Astrocyte (in vitro differentiated cells and primary cell): ENCODE results near the gene LYST. TPM values are rescaled to one million over a fixed set of nuclear protein-coding genes. Genes with fewer than 3 reads are reported as not detected.
A peak's percentile ranks its signal among the peaks of the same experiment; 100 is the strongest.

Source experiments
- DNase-seq: peaks from one replicate; pipeline ENCODE4 v3.0.0-alpha.2; 2010; ENCODE audit warnings: low read depth
- FAIRE-seq: peaks from 2 replicates; lab custom pipeline; 2011; peaks lifted over from hg19 to GRCh38; lab: Jason Lieb, UNC
- H2AFZ ChIP-seq: 2 replicates; pipeline ENCODE4 v1.6.0; 2012; ENCODE audit warnings: low read depth, low read length, inconsistent platforms
- H3K27ac ChIP-seq: 2 replicates; pipeline ENCODE4 v1.5.1; 2011; ENCODE audit warnings: low read depth, low read length, inconsistent platforms
- H3K27me3 ChIP-seq: 2 replicates; pipeline ENCODE4 v1.6.0; 2011; ENCODE audit warnings: low read length, inconsistent platforms; ENCODE audit not compliant: insufficient read depth
- H3K36me3 ChIP-seq: 2 replicates; pipeline ENCODE4 v1.5.1; 2011; ENCODE audit warnings: low read length, inconsistent platforms; ENCODE audit not compliant: insufficient read depth
- H3K4me1 ChIP-seq: 2 replicates; pipeline ENCODE4 v1.5.1; 2011; ENCODE audit warnings: low read length, inconsistent platforms; ENCODE audit not compliant: insufficient read depth
- H3K4me2 ChIP-seq: 2 replicates; pipeline ENCODE4 v1.6.0; 2012; ENCODE audit warnings: low read length, inconsistent platforms
- H3K4me3 ChIP-seq: 2 replicates; pipeline ENCODE4 v1.5.1; 2011; ENCODE audit warnings: low read depth, mild to moderate bottlenecking, low read length, inconsistent platforms; ENCODE audit not compliant: insufficient read depth
- H3K79me2 ChIP-seq: 2 replicates; pipeline ENCODE4 v1.6.0; 2012; ENCODE audit warnings: mild to moderate bottlenecking, low read length, inconsistent platforms; ENCODE audit not compliant: insufficient read depth
- H3K9ac ChIP-seq: 2 replicates; pipeline ENCODE4 v1.6.0; 2012; ENCODE audit warnings: mild to moderate bottlenecking, low read length, inconsistent platforms
- H3K9me3 ChIP-seq: 2 replicates; pipeline ENCODE4 v1.5.1; 2012; ENCODE audit warnings: low read depth, mild to moderate bottlenecking, low read length, inconsistent platforms; ENCODE audit not compliant: insufficient read depth
- H4K20me1 ChIP-seq: 2 replicates; pipeline ENCODE4 v1.6.0; 2012; ENCODE audit warnings: low read length, inconsistent platforms; ENCODE audit not compliant: insufficient read depth
- H3K27ac Mint-ChIP-seq: one replicate; pipeline ENCODE4 v1.8.0; 2021; ENCODE audit warnings: mild to moderate bottlenecking, mixed read lengths; ENCODE audit not compliant: unreplicated experiment
- H3K27me3 Mint-ChIP-seq: one replicate; pipeline ENCODE4 v1.8.0; 2021; ENCODE audit warnings: low read depth, mixed read lengths; ENCODE audit not compliant: unreplicated experiment
- H3K36me3 Mint-ChIP-seq: one replicate; pipeline ENCODE4 v1.8.0; 2021; ENCODE audit warnings: low read depth, mixed read lengths; ENCODE audit not compliant: unreplicated experiment
- H3K4me1 Mint-ChIP-seq: one replicate; pipeline ENCODE4 v1.8.0; 2021; ENCODE audit warnings: low read depth, mixed read lengths; ENCODE audit not compliant: unreplicated experiment
- H3K4me3 Mint-ChIP-seq: one replicate; pipeline ENCODE4 v1.8.0; 2021; ENCODE audit warnings: mild to moderate bottlenecking, moderate library complexity, mixed read lengths; ENCODE audit not compliant: unreplicated experiment
- H3K9me3 Mint-ChIP-seq: one replicate; pipeline ENCODE4 v1.8.0; 2021; ENCODE audit warnings: mild to moderate bottlenecking, mixed read lengths; ENCODE audit not compliant: unreplicated experiment
- EZH2 ChIP-seq: IDR thresholded peaks from 2 replicates; pipeline ENCODE4 v1.6.1; 2012; ENCODE audit warnings: mild to moderate bottlenecking, low read length, inconsistent platforms; ENCODE audit not compliant: insufficient read depth
- total RNA-seq: library from RNA; stranded (reverse); gene quantifications from 2 replicates; pipeline ENCODE4 v1.2.1, GENCODE V29; 2021
- TF ChIP-seq, protein P1 (sequence below): IDR thresholded peaks from 2 replicates; pipeline ENCODE4 v1.5.1; 2011; ENCODE audit warnings: low read depth, mild to moderate bottlenecking, inconsistent platforms, low read length, moderate library complexity; ENCODE audit not compliant: insufficient read depth

The LYST gene
- total RNA-seq, 1 donor from 2014 or later = 15.7 TPM

DNA sequence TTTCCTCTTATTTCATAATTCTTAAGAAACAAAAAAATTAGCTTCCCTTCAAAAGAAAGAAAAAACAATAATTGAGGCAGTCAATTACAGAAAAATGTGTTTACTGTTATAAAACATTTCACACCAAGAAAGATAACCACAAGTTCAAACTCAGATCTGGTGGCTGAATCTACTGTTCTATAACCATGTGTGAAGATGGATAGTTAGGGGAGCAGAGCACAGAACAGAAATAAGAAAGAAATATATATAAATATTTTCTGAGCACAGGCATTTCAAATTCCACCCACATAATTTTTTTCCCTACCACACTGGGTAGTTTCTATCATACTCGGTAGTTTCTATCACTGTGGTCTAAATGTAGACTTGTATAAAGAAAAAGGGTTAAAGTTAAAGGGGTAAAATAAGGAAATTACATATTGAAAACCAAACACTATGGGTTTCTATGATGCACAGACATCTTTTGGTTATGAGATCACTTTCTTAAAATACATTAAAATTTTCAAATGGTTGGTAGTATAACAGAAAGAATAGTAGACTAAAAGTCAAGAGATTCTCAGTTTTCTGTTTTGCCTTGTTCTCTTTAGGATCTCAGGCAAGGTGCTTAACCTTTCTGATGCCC lies 10.8 kb downstream of the LYST start:
- H3K9ac ChIP-seq = no peak overlapping the region
- peak overlapping the region; percentile 21 for H3K27ac Mint-ChIP-seq
- H3K79me2 ChIP-seq = peaks cover 17% of the 10 kb centered on the region
- FAIRE-seq = no peak
- H3K4me3 ChIP-seq = no peak overlapping the region
- H3K4me1 Mint-ChIP-seq = peaks cover 8% of the 10 kb centered on the region
- H3K4me3 Mint-ChIP-seq = no peak overlapping the region
- no peak overlapping the region for H3K4me2 ChIP-seq
- no peaks in the 10 kb centered on the region for H3K27me3 Mint-ChIP-seq
- H2AFZ ChIP-seq = no peak overlapping the region
- H3K4me1 ChIP-seq = no peaks in the 10 kb centered on the region
- peaks cover 1% of the 10 kb centered on the region for H3K36me3 Mint-ChIP-seq
- TF ChIP-seq, protein P1, sequence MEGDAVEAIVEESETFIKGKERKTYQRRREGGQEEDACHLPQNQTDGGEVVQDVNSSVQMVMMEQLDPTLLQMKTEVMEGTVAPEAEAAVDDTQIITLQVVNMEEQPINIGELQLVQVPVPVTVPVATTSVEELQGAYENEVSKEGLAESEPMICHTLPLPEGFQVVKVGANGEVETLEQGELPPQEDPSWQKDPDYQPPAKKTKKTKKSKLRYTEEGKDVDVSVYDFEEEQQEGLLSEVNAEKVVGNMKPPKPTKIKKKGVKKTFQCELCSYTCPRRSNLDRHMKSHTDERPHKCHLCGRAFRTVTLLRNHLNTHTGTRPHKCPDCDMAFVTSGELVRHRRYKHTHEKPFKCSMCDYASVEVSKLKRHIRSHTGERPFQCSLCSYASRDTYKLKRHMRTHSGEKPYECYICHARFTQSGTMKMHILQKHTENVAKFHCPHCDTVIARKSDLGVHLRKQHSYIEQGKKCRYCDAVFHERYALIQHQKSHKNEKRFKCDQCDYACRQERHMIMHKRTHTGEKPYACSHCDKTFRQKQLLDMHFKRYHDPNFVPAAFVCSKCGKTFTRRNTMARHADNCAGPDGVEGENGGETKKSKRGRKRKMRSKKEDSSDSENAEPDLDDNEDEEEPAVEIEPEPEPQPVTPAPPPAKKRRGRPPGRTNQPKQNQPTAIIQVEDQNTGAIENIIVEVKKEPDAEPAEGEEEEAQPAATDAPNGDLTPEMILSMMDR = no peak
- no peak for TF ChIP-seq EZH2
- no peaks in the 10 kb centered on the region for H3K27me3 ChIP-seq
- no peak for DNase-seq
- no peaks in the 10 kb centered on the region for H4K20me1 ChIP-seq
- no peaks in the 10 kb centered on the region for H3K9me3 Mint-ChIP-seq
- no peaks in the 10 kb centered on the region for H3K36me3 ChIP-seq
- H3K27ac ChIP-seq = peak overlapping the region; percentile 17
- H3K9me3 ChIP-seq = no peaks in the 10 kb centered on the region

DNA sequence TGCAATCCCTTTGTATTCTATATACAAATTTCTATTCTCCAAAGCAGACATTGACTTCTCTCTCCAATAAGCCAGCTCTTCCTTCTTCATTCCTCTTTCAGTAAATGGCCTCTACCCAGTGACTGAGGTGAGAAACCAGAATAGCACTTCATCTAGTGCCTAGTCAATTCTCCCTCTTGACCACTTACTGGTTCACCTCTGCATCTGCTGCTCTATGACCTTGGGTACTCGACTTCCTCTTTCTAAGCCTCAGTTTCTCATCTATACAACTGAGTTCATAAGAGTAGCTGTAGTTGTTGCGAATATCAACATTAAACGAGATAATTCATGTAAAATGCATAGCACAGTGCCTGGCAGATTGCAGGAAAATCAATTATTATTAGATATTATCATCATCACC lies 12.4 kb downstream of the LYST start:
- Histone ChIP-seq H3K79me2 (peaks cover 17% of the 10 kb centered on the region), H3K36me3 (no peaks in the 10 kb centered on the region), H3K4me3 (no peak overlapping the region), H2AFZ (no peak overlapping the region), H3K4me2 (no peak overlapping the region), H3K9me3 (no peaks in the 10 kb centered on the region), H3K27me3 (no peaks in the 10 kb centered on the region), H3K27ac (no peak overlapping the region), H3K4me1 (no peaks in the 10 kb centered on the region), H3K9ac (no peak overlapping the region), H4K20me1 (no peaks in the 10 kb centered on the region)
- Mint-ChIP-seq H3K4me3 (no peak overlapping the region), H3K27me3 (no peaks in the 10 kb centered on the region), H3K27ac (no peak overlapping the region), H3K36me3 (peaks cover 1% of the 10 kb centered on the region), H3K4me1 (peaks cover 8% of the 10 kb centered on the region), H3K9me3 (no peaks in the 10 kb centered on the region)
- no peak for DNase-seq
- no peak for TF ChIP-seq EZH2
- TF ChIP-seq, protein P1 = no peak
- FAIRE-seq = no peak

DNA sequence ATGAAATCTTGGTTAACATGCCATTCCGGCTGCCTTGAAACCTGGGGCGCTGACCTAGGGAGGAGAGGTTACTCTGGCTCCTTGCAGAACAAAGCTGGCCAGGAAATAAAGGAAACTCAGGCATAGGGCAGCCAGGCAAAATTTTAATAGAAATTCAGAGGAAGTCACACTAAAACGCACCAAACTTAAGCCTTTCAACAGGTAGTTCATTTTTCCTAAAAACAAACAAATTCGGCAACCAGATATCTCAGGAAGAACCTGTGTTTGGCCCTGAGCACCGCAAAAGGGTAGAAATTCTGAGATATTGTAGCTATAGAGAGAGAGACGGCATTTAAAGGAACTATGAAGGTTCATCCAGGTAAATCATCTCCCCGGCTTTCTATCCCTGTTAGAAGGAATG lies 13.1 kb downstream of the LYST start:
- Mint-ChIP-seq H3K36me3 (peaks cover 1% of the 10 kb centered on the region), H3K9me3 (no peaks in the 10 kb centered on the region), H3K27me3 (no peaks in the 10 kb centered on the region), H3K27ac (no peak overlapping the region), H3K4me3 (no peak overlapping the region), H3K4me1 (peaks cover 8% of the 10 kb centered on the region)
- no peak overlapping the region for H3K4me2 ChIP-seq
- FAIRE-seq = no peak
- no peak overlapping the region for H3K9ac ChIP-seq
- H4K20me1 ChIP-seq = no peaks in the 10 kb centered on the region
- DNase-seq = no peak
- H3K36me3 ChIP-seq = no peaks in the 10 kb centered on the region
- H3K27me3 ChIP-seq = no peaks in the 10 kb centered on the region
- H3K4me3 ChIP-seq = no peak overlapping the region
- TF ChIP-seq, protein P1 = no peak
- TF ChIP-seq EZH2 = no peak
- H3K79me2 ChIP-seq = peaks cover 21% of the 10 kb centered on the region
- H3K27ac ChIP-seq = no peak overlapping the region
- H2AFZ ChIP-seq = no peak overlapping the region
- H3K9me3 ChIP-seq = no peaks in the 10 kb centered on the region
- no peaks in the 10 kb centered on the region for H3K4me1 ChIP-seq
